Daoy (cell line): ENCODE results near the gene KHDC3L. TPM values are rescaled to one million over a fixed set of nuclear protein-coding genes. Genes with fewer than 3 reads are reported as not detected.
"Not testable (repeated sequence)": the region's sequence is repeated elsewhere in the genome, so short reads cannot be mapped to it uniquely, and the experiment has no call there.

Experiments
- DNase-seq: peaks from one replicate; pipeline ENCODE4 v3.0.0-alpha.2; 2015; ENCODE audit warnings: low read depth
- total RNA-seq: library from RNA; depleted of rRNA; stranded (reverse); fragments of >200 nt; shearing (Covaris generic); gene quantifications from 2 replicates; pipeline ENCODE4 v1.2.3, GENCODE V29; 2014

Gene KHDC3L
- total RNA-seq, 1 experiment from 2014 or later: not detected

DNA sequence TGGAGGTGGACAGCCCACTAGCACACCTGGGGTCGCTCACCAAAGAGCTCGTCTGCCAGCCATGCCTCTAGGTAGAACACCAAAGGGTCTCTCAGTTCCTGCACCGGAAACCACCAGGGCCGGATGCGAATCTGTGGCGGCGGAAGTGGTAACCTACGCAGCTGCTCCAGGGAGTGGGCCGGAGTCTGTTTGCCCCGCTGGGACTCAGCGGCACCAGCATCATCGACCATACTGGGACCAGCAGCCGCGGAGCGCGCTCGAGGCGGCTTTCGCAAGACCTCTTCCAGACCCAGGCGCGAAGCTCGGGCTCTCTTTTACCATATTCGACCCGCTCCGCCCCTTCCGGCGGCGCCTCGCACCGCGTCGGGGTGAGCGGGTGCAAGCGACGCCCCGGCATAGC lies 7.1 kb downstream of the KHDC3L start, which contains the start of gene OOEP:
OOEP (minus strand) TSS at position 335 of the 400 bp plus-strand sequence; CDS start at position 230, 105 bp downstream.
- DNase-seq: no peak

- no peak for DNase-seq
These were observed 9.5 kb downstream of the KHDC3L start for GRCh38 chr6:73371984-73372383.

GRCh38 chr6:73372516-73372915 lies 10.1 kb downstream of the KHDC3L start:
- no peak for DNase-seq

GRCh38 chr6:73375216-73375615 lies 12.8 kb downstream of the KHDC3L start:
- DNase-seq: no peak

DNA sequence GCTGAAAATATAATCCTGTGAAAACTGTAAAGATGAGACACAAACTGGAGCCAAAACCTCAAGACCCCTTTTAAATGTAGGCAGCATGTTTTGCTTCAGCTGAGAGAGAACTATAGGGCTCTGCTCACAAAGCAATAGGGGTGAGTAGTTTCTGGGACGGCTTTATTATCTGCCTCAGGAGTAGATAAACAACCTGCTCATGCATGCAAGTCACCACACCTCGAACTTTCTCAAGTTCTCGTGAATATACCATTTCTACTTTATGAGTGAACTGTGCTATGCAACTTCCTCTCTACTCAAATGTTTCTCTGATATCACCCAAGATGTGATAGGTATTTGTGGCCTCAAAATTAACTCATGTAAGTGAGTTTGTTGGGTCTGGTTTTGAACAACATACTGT lies 14.8 kb downstream of the KHDC3L start:
- DNase-seq: no peak

DNA sequence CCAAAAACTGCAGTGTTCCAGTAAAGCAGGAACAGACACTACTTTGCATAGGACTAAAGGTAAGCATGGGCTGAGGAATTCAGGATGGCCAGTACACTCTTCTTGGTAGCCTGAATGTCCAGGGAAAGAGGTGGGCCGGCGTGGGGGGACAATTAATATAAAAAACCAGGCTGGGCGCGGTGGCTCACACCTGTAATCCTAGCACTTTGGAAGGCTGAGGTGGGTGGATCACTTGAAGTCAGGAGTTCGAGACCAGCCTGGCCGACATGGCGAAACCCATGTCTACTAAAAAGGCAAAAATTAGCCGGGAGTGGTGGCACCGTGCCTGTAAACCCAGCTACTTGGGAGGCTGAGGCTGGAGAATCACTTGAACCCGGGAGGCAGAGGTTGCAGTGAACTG lies 19.1 kb downstream of the KHDC3L start:
- DNase-seq: not testable (repeated sequence)

DNA sequence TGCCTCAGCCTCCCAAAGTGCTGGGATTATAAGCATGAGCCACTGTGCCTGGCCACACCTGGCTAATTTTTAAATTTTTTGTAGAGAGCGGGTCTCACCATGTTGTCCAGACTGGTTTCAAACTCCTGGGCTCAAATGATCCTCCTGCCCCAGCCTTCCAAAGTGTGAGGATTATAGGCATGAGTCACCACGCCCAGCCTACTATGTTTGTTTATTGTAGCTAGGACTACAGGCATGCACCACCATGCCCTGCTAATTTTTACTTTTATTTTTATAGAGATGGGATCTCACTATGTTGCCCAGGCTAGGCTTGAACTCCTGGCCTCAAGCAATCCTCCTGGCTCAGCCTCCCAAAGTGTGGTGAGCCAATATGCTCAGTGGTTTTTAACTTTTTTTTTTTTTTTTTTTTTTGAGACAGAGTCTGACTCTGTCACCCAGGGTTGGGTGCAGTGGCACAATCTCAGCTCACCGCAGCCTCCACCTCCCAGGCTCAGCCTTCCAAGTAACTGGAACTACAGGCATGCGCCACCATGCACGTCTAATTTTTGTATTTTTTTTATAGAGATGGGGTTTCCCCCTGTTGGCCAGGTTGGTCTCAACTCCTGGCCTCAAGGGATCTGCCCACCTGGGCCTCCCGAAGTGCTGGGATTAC lies 20.1 kb downstream of the KHDC3L start:
- DNase-seq: peak; percentile 48

DNA sequence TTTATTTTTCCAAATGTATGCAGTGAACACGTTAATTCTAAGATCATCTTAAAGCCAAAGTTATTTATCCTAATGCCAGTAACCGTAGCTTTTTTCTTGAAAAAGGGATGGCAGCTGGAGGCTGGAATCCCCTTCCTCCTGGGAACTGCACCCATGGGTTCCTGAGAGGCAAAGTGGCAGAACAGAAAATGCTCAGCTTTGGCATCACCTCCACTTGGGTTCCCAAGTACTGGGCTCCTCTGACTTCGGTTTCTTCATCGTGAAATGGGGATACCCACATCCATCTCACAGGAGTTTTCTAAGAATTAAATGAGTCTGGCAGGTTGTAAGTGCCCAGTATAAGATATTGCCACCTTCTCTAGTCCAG lies 26.0 kb downstream of the KHDC3L start:
- DNase-seq: no peak

- DNase-seq: no peak
These were observed 26.5 kb downstream of the KHDC3L start for GRCh38 chr6:73388800-73389512.

- no peak for DNase-seq
These were observed 27.4 kb downstream of the KHDC3L start for GRCh38 chr6:73389854-73390253.

- no peak for DNase-seq
These were observed 29.2 kb downstream of the KHDC3L start for GRCh38 chr6:73391675-73392074.

DNA sequence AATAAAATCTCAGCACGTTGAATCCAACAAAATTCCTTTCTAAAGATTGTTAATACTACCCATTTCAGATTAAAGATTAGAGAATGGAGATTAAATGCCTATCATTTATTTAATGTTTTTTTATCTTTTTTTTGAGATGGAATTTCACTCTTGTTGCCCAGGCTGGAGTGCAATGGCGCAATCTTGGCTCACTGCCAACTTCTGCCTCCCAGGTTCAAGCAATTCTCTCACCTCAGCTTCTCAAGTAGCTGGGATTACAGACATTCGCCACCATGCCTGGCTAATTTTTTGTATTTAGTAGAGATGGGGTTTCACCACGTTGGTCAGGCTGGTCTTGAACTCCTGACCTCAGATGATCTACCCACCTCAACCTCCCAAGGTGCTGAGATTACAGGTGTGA lies 29.7 kb downstream of the KHDC3L start:
- not testable (repeated sequence) for DNase-seq

- DNase-seq: no peak
These were observed 30.8 kb downstream of the KHDC3L start for GRCh38 chr6:73393278-73393677.

GRCh38 chr6:73394577-73395354 lies 32.3 kb downstream of the KHDC3L start, which contains the start of gene DDX43:
Gene DDX43 (plus strand): TSS chr6:73394828. CDS start chr6:73394906, 78 bp downstream.
- no peak for DNase-seq

DNA sequence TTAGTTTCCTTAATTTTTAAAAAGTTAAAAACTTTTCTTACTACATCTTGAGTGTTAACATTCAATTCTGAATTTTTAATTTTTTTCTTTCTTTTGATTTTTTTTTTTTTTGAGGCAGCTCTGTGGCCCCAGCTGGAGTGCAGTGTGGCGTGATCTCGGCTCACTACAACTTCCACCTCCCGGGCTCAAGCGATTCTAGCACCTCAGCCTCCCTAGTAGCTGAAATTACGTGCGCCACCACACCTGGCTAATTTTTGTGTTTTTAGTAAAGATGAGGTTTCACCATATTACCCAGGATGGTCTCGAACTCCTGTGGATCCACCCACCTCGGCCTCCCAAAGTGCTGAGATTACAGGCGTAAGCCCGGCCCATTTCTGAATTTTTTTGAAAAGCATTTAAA lies 33.4 kb downstream of the KHDC3L start:
- no peak for DNase-seq

DNA sequence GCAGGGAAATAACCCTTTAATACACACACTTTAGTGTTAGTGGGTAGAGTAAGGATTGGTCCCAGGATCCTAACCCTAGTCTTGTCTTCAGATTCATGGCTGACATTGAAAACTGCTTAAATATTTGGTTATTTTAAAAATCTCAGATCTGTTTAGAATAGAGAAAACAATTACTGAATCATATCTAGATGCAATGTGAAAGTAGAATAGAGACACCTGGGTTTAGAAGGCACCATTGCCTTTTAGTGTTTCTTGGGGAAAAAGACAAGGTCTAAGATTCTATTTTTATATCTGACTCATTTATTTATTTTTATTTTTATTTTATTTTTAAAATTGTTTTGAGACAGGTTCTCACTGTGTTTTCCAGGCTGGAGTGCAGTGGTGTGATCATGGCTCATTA lies 38.2 kb downstream of the KHDC3L start:
- no peak for DNase-seq

- DNase-seq: no peak
These were observed 46.9 kb downstream of the KHDC3L start for GRCh38 chr6:73409395-73409794.

- DNase-seq: no peak
These were observed 50.6 kb downstream of the KHDC3L start for GRCh38 chr6:73413102-73413501.
